ENCODE results near the gene MYBPC1. TPM values are rescaled to one million over a fixed set of nuclear protein-coding genes. Genes with fewer than 3 reads are reported as not detected.

Gene MYBPC1
- total RNA-seq, 1 experiment from 2014 or later, result 0.70 TPM

DNA sequence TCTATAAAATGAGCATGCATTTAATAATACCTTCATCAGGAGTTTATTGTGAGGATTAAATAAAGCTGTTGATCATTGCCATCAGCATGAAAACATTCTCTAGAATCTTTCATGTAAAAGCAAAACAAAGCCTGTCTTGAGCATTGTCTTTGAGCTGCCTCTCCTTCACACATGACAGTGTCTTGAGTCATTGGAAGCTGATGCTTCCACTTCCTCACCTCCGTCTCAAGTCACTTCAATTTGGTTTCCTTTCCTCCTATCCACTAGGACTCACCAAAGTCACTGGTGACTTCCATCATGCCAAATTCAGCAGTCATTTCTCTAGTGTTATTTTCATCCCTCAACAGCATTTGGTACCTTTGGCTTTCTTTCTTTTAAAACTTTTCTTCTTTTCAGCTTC is 31.6 kb upstream of the MYBPC1 start:
- BruUV-seq (replicated peaks), result no TSS peak
- TF ChIP-seq, protein P1, sequence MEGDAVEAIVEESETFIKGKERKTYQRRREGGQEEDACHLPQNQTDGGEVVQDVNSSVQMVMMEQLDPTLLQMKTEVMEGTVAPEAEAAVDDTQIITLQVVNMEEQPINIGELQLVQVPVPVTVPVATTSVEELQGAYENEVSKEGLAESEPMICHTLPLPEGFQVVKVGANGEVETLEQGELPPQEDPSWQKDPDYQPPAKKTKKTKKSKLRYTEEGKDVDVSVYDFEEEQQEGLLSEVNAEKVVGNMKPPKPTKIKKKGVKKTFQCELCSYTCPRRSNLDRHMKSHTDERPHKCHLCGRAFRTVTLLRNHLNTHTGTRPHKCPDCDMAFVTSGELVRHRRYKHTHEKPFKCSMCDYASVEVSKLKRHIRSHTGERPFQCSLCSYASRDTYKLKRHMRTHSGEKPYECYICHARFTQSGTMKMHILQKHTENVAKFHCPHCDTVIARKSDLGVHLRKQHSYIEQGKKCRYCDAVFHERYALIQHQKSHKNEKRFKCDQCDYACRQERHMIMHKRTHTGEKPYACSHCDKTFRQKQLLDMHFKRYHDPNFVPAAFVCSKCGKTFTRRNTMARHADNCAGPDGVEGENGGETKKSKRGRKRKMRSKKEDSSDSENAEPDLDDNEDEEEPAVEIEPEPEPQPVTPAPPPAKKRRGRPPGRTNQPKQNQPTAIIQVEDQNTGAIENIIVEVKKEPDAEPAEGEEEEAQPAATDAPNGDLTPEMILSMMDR (IDR thresholded peaks at IDR 0.05; ENCODE audit: unreplicated experiment), result no peak
- CTCF ChIA-PET, result interaction anchor here (0.6 to 1.4 kb wide), 4 partner anchors 8 to 1017 kb away, joined by 3 to 6 read pairs (median 4); no protein-coding TSS in a partner anchor
- Mint-ChIP-seq H3K9me3 (ENCODE audit: unreplicated experiment) (peaks cover 8% of the 10 kb centered on the region), H3K36me3 (ENCODE audit: insufficient read depth, unreplicated experiment) (no peaks in the 10 kb centered on the region), H3K4me1 (ENCODE audit: insufficient read depth, unreplicated experiment) (peaks cover 12% of the 10 kb centered on the region), H3K4me3 (ENCODE audit: unreplicated experiment) (no peak overlapping the region), H3K27me3 (ENCODE audit: insufficient read depth, unreplicated experiment) (no peaks in the 10 kb centered on the region), H3K27ac (ENCODE audit: low read depth, unreplicated experiment) (no peak overlapping the region)
- intact Hi-C loops (cut with micrococcal nuclease), result no loop called here
- DNase-seq (ENCODE audit: unreplicated experiment), result peak; percentile 5
- POLR2A ChIA-PET, result no interaction called here

- intact Hi-C loops (cut with micrococcal nuclease), result no loop called here
- H3K9me3 Mint-ChIP-seq (ENCODE audit: unreplicated experiment), result peaks cover 6% of the 10 kb centered on the region
- H3K27me3 Mint-ChIP-seq (ENCODE audit: insufficient read depth, unreplicated experiment), result no peaks in the 10 kb centered on the region
- H3K36me3 Mint-ChIP-seq (ENCODE audit: insufficient read depth, unreplicated experiment), result no peaks in the 10 kb centered on the region
- peaks cover 12% of the 10 kb centered on the region for H3K4me1 Mint-ChIP-seq (ENCODE audit: insufficient read depth, unreplicated experiment)
- ChIA-PET CTCF (no interaction called here), POLR2A (no interaction called here)
- H3K27ac Mint-ChIP-seq (ENCODE audit: low read depth, unreplicated experiment), result no peak overlapping the region
- DNase-seq (ENCODE audit: unreplicated experiment), result peak; percentile 6
- TF ChIP-seq, protein P1 (IDR thresholded peaks at IDR 0.05; ENCODE audit: unreplicated experiment), result no peak
- no TSS peak for BruUV-seq (replicated peaks)
- no peak overlapping the region for H3K4me3 Mint-ChIP-seq (ENCODE audit: unreplicated experiment)
Observed at GRCh38 chr12:101564912-101565311, 29.9 kb upstream of the MYBPC1 start.

DNA sequence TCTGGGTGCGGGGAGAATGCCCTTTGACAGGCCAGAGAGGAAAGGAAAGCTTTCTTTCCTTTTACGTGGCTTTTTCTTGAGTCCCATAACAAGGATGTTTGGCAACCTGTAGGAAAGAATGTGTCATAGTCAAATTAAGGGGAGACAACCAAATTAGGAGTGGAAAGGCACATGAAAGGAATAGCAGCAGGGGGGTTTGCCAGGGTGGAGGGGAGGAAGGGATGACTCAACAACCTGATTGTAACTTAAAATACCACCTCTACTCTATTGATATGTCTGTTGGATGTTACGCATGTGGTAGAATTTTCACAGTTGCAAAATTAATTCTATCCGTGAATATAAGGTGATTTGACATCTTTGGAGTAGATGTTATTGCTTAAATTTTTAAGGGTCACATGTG is 28.5 kb upstream of the MYBPC1 start:
- ChIA-PET CTCF (no interaction called here), POLR2A (interaction anchor here (1.0 kb wide), 1 partner anchor 194 kb away, joined by 3 read pairs; no protein-coding TSS in a partner anchor)
- Mint-ChIP-seq H3K4me1 (ENCODE audit: insufficient read depth, unreplicated experiment) (peaks cover 18% of the 10 kb centered on the region), H3K27me3 (ENCODE audit: insufficient read depth, unreplicated experiment) (no peaks in the 10 kb centered on the region), H3K4me3 (ENCODE audit: unreplicated experiment) (no peak overlapping the region), H3K9me3 (ENCODE audit: unreplicated experiment) (no peaks in the 10 kb centered on the region), H3K36me3 (ENCODE audit: insufficient read depth, unreplicated experiment) (no peaks in the 10 kb centered on the region), H3K27ac (ENCODE audit: low read depth, unreplicated experiment) (no peak overlapping the region)
- BruUV-seq (replicated peaks), result no TSS peak
- intact Hi-C loops (cut with micrococcal nuclease), result no loop called here
- DNase-seq (ENCODE audit: unreplicated experiment), result peak; percentile 29
- TF ChIP-seq, protein P1 (IDR thresholded peaks at IDR 0.05; ENCODE audit: unreplicated experiment), result no peak

DNA sequence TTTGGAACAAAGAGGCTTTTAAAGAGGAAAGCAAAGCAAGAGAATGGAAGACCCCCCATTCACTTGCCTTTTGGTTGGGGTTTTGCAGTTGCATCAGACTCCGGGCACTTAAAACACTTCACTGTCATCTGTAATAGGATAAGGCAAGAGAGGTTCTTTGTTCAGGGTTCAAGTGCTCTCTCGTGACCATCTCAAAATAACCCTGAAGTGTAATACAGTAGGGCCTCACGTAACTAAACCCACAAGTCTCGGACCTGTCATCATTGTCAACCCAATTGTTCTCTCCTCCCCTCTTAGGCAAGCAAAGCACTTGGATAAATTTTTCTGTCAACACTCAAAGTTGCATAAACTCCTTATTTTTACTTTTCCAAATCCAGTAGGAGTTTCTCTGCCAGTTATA is 26.9 kb upstream of the MYBPC1 start:
- TF ChIP-seq, protein P1 (IDR thresholded peaks at IDR 0.05; ENCODE audit: unreplicated experiment), result no peak
- intact Hi-C loops (cut with micrococcal nuclease), result loop anchor here (1.0 kb wide), 1 partner anchor 130 kb away; no protein-coding TSS in a partner anchor
- ChIA-PET CTCF (interaction anchor here (0.5 to 0.7 kb wide), 2 partner anchors 120 to 1065 kb away, joined by 3 read pairs; no protein-coding TSS in a partner anchor), POLR2A (no interaction called here)
- no peaks in the 10 kb centered on the region for H3K36me3 Mint-ChIP-seq (ENCODE audit: insufficient read depth, unreplicated experiment)
- H3K27ac Mint-ChIP-seq (ENCODE audit: low read depth, unreplicated experiment), result no peak overlapping the region
- peaks cover 18% of the 10 kb centered on the region for H3K4me1 Mint-ChIP-seq (ENCODE audit: insufficient read depth, unreplicated experiment)
- no peak for DNase-seq (ENCODE audit: unreplicated experiment)
- H3K9me3 Mint-ChIP-seq (ENCODE audit: unreplicated experiment), result no peaks in the 10 kb centered on the region
- BruUV-seq (replicated peaks), result no TSS peak
- no peak overlapping the region for H3K4me3 Mint-ChIP-seq (ENCODE audit: unreplicated experiment)
- no peaks in the 10 kb centered on the region for H3K27me3 Mint-ChIP-seq (ENCODE audit: insufficient read depth, unreplicated experiment)

All from MCF 10A (cell line).